PC-9 (cell line): ENCODE data around the gene ITLN1. TPM values are rescaled to one million over a fixed set of nuclear protein-coding genes. Genes with fewer than 3 reads are reported as not detected.

ENCODE experiments used
- BruUV-seq: library from RNA; stranded (reverse); fragments of 400-500 nt; replicated peaks from 2 replicates; lab custom pipeline; 2021; lab: Mats Ljungman, UMichigan
- CTCF ChIA-PET: fragments of 300-600 bp; sonication (Branson Sonifier 250); formaldehyde crosslinking; loops from one replicate; lab custom pipeline; 2022; ENCODE audit warnings: antibody characterized with exemption; lab: Charles Lee
- POLR2A ChIA-PET: fragments of 300-600 bp; sonication (Branson Sonifier 250); formaldehyde crosslinking; loops from one replicate; lab custom pipeline; 2022; ENCODE audit warnings: antibody characterized with exemption; ENCODE audit not compliant: unreplicated experiment; lab: Charles Lee
- DNase-seq, 2 experiments: peaks; one replicate each; pipeline versions ENCODE4 v3.0.0 to v3.0.0-alpha.2; 2015 to 2022; ENCODE audit warnings: mixed read lengths in 1 of 2
- H2AFZ ChIP-seq: fragments of 200-600 bp; sonication (generic); 2 replicates; pipeline ENCODE4 v1.8.1; 2017; ENCODE audit warnings: antibody characterized with exemption
- H3F3A ChIP-seq: fragments of 200-600 bp; sonication (generic); 2 replicates; pipeline ENCODE4 v1.8.1; 2017; ENCODE audit warnings: antibody characterized with exemption, mild to moderate bottlenecking, low read depth; ENCODE audit not compliant: insufficient read depth
- H3K27ac ChIP-seq: fragments of 200-600 bp; sonication (generic); 2 replicates; pipeline ENCODE4 v1.6.1; 2016; ENCODE audit warnings: mixed run types
- H3K27me3 ChIP-seq: fragments of 200-600 bp; sonication (generic); 2 replicates; pipeline ENCODE4 v1.6.1; 2016; ENCODE audit warnings: low read depth, mixed run types; ENCODE audit not compliant: insufficient read depth
- H3K36me3 ChIP-seq: fragments of 200-600 bp; sonication (generic); 2 replicates; pipeline ENCODE4 v1.6.1; 2016; ENCODE audit warnings: low read depth, mixed run types
- H3K4me1 ChIP-seq: fragments of 200-600 bp; sonication (generic); replicated peaks from 2 replicates; pipeline ENCODE4 v1.6.1; 2016; ENCODE audit warnings: mixed run types; ENCODE audit not compliant: insufficient read depth
- H3K4me2 ChIP-seq: fragments of 200-600 bp; sonication (generic); 2 replicates; pipeline ENCODE4 v1.6.1; 2017; ENCODE audit warnings: mixed run types
- H3K4me3 ChIP-seq: fragments of 200-600 bp; sonication (generic); 2 replicates; pipeline ENCODE4 v1.6.1; 2016; ENCODE audit warnings: mixed run types
- H3K79me2 ChIP-seq: fragments of 200-600 bp; sonication (generic); 2 replicates; pipeline ENCODE4 v1.6.1; 2017; ENCODE audit warnings: low read depth, mixed run types
- H3K9me2 ChIP-seq: fragments of 200-600 bp; sonication (generic); 2 replicates; pipeline ENCODE4 v1.8.1; 2017; ENCODE audit warnings: mild to moderate bottlenecking; ENCODE audit not compliant: insufficient read depth
- H3K9me3 ChIP-seq: fragments of 200-600 bp; sonication (generic); 2 replicates; pipeline ENCODE4 v1.8.1; 2016; ENCODE audit warnings: low read depth; ENCODE audit not compliant: insufficient read depth
- H4K20me1 ChIP-seq: fragments of 200-600 bp; sonication (generic); 2 replicates; pipeline ENCODE4 v1.8.1; 2017; ENCODE audit not compliant: insufficient read depth
- EZH2 ChIP-seq: fragments of 200-600 bp; sonication (generic); IDR thresholded peaks from 2 replicates; pipeline ENCODE4 v1.8.0; 2017; ENCODE audit warnings: antibody characterized with exemption, low read depth
- intact Hi-C: fragments of 100-400 bp; cut with micrococcal nuclease; formaldehyde crosslinking; loops from one replicate; pipeline ENCODE4 v1.10.0; 2022; ENCODE audit not compliant: unreplicated experiment
- total RNA-seq: library from RNA; stranded (reverse); gene quantifications from 2 replicates; pipeline ENCODE4 v1.2.3, GENCODE V29; 2021
- TF ChIP-seq, protein P1 (sequence below): fragments of 200-600 bp; sonication (generic); conservative IDR thresholded peaks from 2 replicates; pipeline ENCODE4 v1.6.1; 2017; ENCODE audit warnings: mixed run types, antibody characterized with exemption, mild to moderate bottlenecking, moderate library complexity

ITLN1 gene
- total RNA-seq, 1 experiment from 2014 or later: not detected

DNA sequence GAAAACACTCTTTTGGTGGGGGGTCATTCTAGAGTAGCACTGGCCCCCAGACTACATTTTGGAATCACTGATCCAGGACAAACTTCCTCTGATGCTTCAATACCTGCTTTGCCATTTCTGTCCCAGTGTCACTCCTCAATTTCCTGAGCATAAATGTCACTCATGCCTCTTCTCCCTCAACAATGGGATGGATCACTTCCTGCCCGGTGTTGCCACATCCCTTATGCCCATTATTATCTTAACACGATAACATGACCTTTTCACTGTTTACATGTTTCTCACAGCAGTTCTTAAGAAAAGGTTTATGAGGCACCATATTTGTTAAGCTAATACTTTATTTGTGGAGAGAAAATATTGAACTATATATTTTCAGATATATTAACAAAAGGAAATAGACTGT lies 3.9 kb upstream of the ITLN1 start:
- H4K20me1 ChIP-seq: no peaks in the 10 kb centered on the region
- no peak for DNase-seq
- H3K79me2 ChIP-seq: no peaks in the 10 kb centered on the region
- no peak overlapping the region for H3K4me3 ChIP-seq
- H3K27me3 ChIP-seq: peaks cover 29% of the 10 kb centered on the region
- H3K4me1 ChIP-seq: no peaks in the 10 kb centered on the region
- no peaks in the 10 kb centered on the region for H3K9me2 ChIP-seq
- no peaks in the 10 kb centered on the region for H3K36me3 ChIP-seq
- H3K4me2 ChIP-seq: no peak overlapping the region
- ChIA-PET CTCF (no interaction called here), POLR2A (no interaction called here)
- H3K27ac ChIP-seq: no peak overlapping the region
- H3K9me3 ChIP-seq: no peaks in the 10 kb centered on the region
- H2AFZ ChIP-seq: no peak overlapping the region
- intact Hi-C loops: no loop called here
- no TSS peak for BruUV-seq
- no peak for TF ChIP-seq EZH2
- TF ChIP-seq, protein P1, sequence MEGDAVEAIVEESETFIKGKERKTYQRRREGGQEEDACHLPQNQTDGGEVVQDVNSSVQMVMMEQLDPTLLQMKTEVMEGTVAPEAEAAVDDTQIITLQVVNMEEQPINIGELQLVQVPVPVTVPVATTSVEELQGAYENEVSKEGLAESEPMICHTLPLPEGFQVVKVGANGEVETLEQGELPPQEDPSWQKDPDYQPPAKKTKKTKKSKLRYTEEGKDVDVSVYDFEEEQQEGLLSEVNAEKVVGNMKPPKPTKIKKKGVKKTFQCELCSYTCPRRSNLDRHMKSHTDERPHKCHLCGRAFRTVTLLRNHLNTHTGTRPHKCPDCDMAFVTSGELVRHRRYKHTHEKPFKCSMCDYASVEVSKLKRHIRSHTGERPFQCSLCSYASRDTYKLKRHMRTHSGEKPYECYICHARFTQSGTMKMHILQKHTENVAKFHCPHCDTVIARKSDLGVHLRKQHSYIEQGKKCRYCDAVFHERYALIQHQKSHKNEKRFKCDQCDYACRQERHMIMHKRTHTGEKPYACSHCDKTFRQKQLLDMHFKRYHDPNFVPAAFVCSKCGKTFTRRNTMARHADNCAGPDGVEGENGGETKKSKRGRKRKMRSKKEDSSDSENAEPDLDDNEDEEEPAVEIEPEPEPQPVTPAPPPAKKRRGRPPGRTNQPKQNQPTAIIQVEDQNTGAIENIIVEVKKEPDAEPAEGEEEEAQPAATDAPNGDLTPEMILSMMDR: no peak
- H3F3A ChIP-seq: no peaks in the 10 kb centered on the region

DNA sequence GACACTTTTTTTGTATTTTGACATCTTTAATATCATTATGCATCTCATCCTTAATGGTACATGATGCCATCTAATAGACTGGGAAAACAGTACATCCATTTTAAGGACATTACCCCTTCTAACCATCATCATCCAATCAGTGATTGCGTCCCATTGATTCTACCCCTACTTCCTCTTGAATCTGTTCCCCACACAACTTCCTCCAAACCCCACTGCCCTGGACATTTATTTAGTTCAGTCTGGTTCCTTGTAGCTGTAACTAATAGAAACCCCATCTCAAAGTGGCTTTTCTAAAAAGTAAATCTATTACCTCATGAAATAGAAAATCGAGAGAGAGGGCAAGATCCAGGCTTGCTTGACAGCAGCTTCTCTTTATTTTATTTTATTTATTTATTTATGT lies 2.1 kb upstream of the ITLN1 start:
- H3K27ac ChIP-seq: no peak overlapping the region
- H3K4me1 ChIP-seq: no peaks in the 10 kb centered on the region
- no peak for DNase-seq
- no peak overlapping the region for H3K4me3 ChIP-seq
- H3K27me3 ChIP-seq: peaks cover 10% of the 10 kb centered on the region; the same call in 1 of the 2 replicates
- no peaks in the 10 kb centered on the region for H3K36me3 ChIP-seq
- H3K9me2 ChIP-seq: no peaks in the 10 kb centered on the region
- H3K79me2 ChIP-seq: no peaks in the 10 kb centered on the region
- ChIA-PET CTCF (no interaction called here), POLR2A (no interaction called here)
- H2AFZ ChIP-seq: no peak overlapping the region
- H3K9me3 ChIP-seq: no peaks in the 10 kb centered on the region
- intact Hi-C loops: no loop called here
- no peak overlapping the region for H3K4me2 ChIP-seq
- no TSS peak for BruUV-seq
- no peak for TF ChIP-seq EZH2
- TF ChIP-seq, protein P1: no peak
- no peaks in the 10 kb centered on the region for H3F3A ChIP-seq
- no peaks in the 10 kb centered on the region for H4K20me1 ChIP-seq

DNA sequence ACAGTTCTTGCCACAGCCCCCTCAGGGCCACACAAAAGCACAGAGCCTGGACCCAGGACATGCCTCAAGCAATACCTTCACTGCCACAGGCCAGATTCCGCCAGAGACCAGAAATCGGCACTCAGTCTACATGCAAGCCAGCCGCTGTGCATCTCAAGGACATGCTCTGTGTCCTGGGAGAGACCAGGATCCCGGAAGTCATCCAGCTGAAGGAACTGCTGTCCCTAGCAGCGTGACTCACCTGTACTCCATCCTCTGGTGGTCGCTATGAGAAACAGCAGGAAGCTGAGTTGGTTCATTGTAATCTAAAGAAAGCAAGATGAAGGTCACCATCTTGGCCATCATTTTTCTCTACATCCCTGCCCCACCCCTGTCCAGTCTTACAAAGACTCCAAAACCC lies 401 bp downstream of the ITLN1 start:
- no peaks in the 10 kb centered on the region for H3K79me2 ChIP-seq
- no peak overlapping the region for H3K27ac ChIP-seq
- H3F3A ChIP-seq: no peaks in the 10 kb centered on the region
- CTCF ChIA-PET: interaction anchor here (1.4 kb wide), 1 partner anchor 15 kb away, joined by 3 read pairs; no protein-coding TSS in a partner anchor
- intact Hi-C loops: no loop called here
- no TSS peak for BruUV-seq
- no peaks in the 10 kb centered on the region for H3K4me1 ChIP-seq
- DNase-seq: no peak
- H3K4me2 ChIP-seq: no peak overlapping the region
- no peaks in the 10 kb centered on the region for H3K36me3 ChIP-seq
- no peaks in the 10 kb centered on the region for H3K9me3 ChIP-seq
- no peaks in the 10 kb centered on the region for H4K20me1 ChIP-seq
- POLR2A ChIA-PET: interaction anchor here (0.6 kb wide), 1 partner anchor 429 kb away, joined by 6 read pairs; no protein-coding TSS in a partner anchor
- no peak overlapping the region for H3K4me3 ChIP-seq
- TF ChIP-seq, protein P1: no peak; the same call in 1 of the 2 replicates
- no peak for TF ChIP-seq EZH2
- H3K9me2 ChIP-seq: no peaks in the 10 kb centered on the region
- no peak overlapping the region for H2AFZ ChIP-seq
- peaks cover 13% of the 10 kb centered on the region for H3K27me3 ChIP-seq
